22Rv1 (cell line): ENCODE results near the gene CCDC169.

Experiments
- ZFX ChIP-seq: fragments of 450-650 bp; IDR thresholded peaks from 2 replicates; pipeline ENCODE4 v1.6.1; 2017; ENCODE audit warnings: antibody characterized with exemption, borderline replicate concordance
- TF ChIP-seq, protein P1 (sequence below): fragments of 450-650 bp; IDR thresholded peaks from 2 replicates; pipeline ENCODE4 v1.5.1; 2017; ENCODE audit warnings: mild to moderate bottlenecking

DNA sequence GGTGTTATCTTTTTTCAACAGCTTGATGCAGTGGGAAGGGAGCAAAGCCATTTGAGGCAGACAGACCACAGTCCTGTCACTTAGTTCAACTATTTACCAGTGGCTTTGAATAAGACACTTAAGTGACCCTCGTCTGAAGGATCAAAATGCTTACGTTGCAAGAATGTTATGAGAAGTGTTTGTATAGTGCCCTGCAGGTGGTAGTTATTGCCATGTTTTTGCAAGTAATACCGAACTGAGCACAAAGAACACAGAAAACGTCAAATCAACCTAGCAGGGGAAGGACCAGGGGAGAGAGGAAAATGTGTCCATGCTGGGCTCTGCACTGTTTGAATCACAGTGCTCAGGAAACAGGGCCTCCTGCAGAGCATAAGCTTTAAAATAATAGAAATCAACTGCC lies 86.0 kb downstream of the CCDC169 start:
- TF ChIP-seq, protein P1, sequence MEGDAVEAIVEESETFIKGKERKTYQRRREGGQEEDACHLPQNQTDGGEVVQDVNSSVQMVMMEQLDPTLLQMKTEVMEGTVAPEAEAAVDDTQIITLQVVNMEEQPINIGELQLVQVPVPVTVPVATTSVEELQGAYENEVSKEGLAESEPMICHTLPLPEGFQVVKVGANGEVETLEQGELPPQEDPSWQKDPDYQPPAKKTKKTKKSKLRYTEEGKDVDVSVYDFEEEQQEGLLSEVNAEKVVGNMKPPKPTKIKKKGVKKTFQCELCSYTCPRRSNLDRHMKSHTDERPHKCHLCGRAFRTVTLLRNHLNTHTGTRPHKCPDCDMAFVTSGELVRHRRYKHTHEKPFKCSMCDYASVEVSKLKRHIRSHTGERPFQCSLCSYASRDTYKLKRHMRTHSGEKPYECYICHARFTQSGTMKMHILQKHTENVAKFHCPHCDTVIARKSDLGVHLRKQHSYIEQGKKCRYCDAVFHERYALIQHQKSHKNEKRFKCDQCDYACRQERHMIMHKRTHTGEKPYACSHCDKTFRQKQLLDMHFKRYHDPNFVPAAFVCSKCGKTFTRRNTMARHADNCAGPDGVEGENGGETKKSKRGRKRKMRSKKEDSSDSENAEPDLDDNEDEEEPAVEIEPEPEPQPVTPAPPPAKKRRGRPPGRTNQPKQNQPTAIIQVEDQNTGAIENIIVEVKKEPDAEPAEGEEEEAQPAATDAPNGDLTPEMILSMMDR: no peak
- no peak for TF ChIP-seq ZFX
